K562 (cell line): ENCODE data around the gene RAI1. TPM values are rescaled to one million over a fixed set of nuclear protein-coding genes. Genes with fewer than 3 reads are reported as not detected.
A peak's percentile ranks its signal among the peaks of the same experiment; 100 is the strongest.

Experiments
- ATAC-seq: fragments of 200-7000 bp; cut with Tn5 transposase; 3 replicates; pipeline ENCODE4 v1.9.1; 2020; ENCODE audit warnings: moderate library complexity
- BruUV-seq: library from RNA; stranded (reverse); fragments of 400-500 nt; replicated peaks from 2 replicates; lab custom pipeline; 2021; lab: Mats Ljungman, UMichigan
- CTCF ChIA-PET: fragments of 300-600 bp; formaldehyde crosslinking; extraction: SDS; loops from one replicate; lab custom pipeline; 2021; ENCODE audit warnings: low intra/inter-chr PET ratio; lab: Yijun Ruan, JAX
- POLR2A ChIA-PET: fragments of 300-600, 350-650 bp; sonication (Branson Sonifier 250); formaldehyde crosslinking; extraction: SDS; loops from one replicate; lab custom pipeline; 2021; ENCODE audit warnings: antibody characterized with exemption, inconsistent platforms; lab: Yijun Ruan, JAX
- DNase-seq, 4 experiments: peaks; one replicate each; pipeline versions ENCODE4 v3.0.0 to v3.0.0-alpha.2; 2011 to 2018; ENCODE audit warnings: low spot score in 3 of 4, mixed read lengths in 3 of 4; ENCODE audit errors: extremely low read depth in 1 of 4
- FAIRE-seq: peaks from 2 replicates; lab custom pipeline; 2011; peaks lifted over from hg19 to GRCh38; lab: Jason Lieb, UNC
- H2AFZ ChIP-seq: 2 replicates; pipeline ENCODE4 v1.6.0; 2011; ENCODE audit warnings: low read depth, low read length, control low read depth, inconsistent platforms
- H3K27ac ChIP-seq: fragments of 200-600 bp; 3 replicates; pipeline ENCODE4 v1.8.0; 2011; ENCODE audit warnings: low read depth, mild to moderate bottlenecking, control low read depth, inconsistent platforms, low read length, moderate library complexity, mixed read lengths; ENCODE audit errors: extremely low read depth
- H3K27me3 ChIP-seq, 2 experiments: fragments of 300-600 bp in 1 of 2; 2 replicates in 1 of 2; 3 replicates in 1 of 2; pipeline versions ENCODE4 v1.6.0 to v1.8.0; 2011; ENCODE audit warnings: inconsistent platforms in 2 of 2, low read length in 2 of 2, mild to moderate bottlenecking in 1 of 2, mixed read lengths in 1 of 2, moderate library complexity in 1 of 2; ENCODE audit not compliant: control insufficient read depth in 2 of 2, insufficient read depth in 2 of 2
- H3K36me3 ChIP-seq: fragments of 300-600 bp; 3 replicates; pipeline ENCODE4 v1.8.0; 2011; ENCODE audit warnings: mild to moderate bottlenecking, low read length, inconsistent platforms; ENCODE audit not compliant: control insufficient read depth, insufficient read depth
- H3K4me1 ChIP-seq, 2 experiments: fragments of 200-600 bp in 1 of 2; replicated peaks in 1 of 2; 2 replicates in 1 of 2; 3 replicates in 1 of 2; pipeline versions ENCODE4 v1.5.1 to v1.8.0; 2011; ENCODE audit warnings: inconsistent platforms in 2 of 2, low read length in 2 of 2, mild to moderate bottlenecking in 1 of 2, mixed read lengths in 1 of 2, moderate library complexity in 1 of 2; ENCODE audit not compliant: control insufficient read depth in 2 of 2, insufficient read depth in 2 of 2
- H3K4me2 ChIP-seq: 2 replicates; pipeline ENCODE4 v1.6.1; 2011; ENCODE audit warnings: low read length, control low read depth, inconsistent platforms, mixed read lengths; ENCODE audit not compliant: insufficient read depth
- H3K4me3 ChIP-seq: fragments of 200-600 bp; sonication (generic), shearing (Covaris generic); 2 replicates; pipeline ENCODE4 v1.5.1; 2016; ENCODE audit warnings: control low read depth, inconsistent platforms
- H3K79me2 ChIP-seq: fragments of 200-600 bp; 3 replicates; pipeline ENCODE4 v1.8.0; 2011; ENCODE audit warnings: low read length, inconsistent platforms; ENCODE audit not compliant: control insufficient read depth, insufficient read depth
- H3K9ac ChIP-seq, 2 experiments: 2 replicates each; pipeline versions ENCODE4 v1.6.0 to v1.6.1; 2011; ENCODE audit warnings: low read depth in 2 of 2, low read length in 2 of 2, control low read depth in 1 of 2, inconsistent platforms in 1 of 2, mild to moderate bottlenecking in 1 of 2, mixed read lengths in 1 of 2; ENCODE audit not compliant: insufficient read depth in 1 of 2
- H3K9me1 ChIP-seq: one replicate; pipeline ENCODE4 v1.6.0; 2011; ENCODE audit warnings: inconsistent platforms, mild to moderate bottlenecking, low read length, moderate library complexity; ENCODE audit not compliant: control insufficient read depth, insufficient read depth
- H3K9me3 ChIP-seq: replicated peaks from 2 replicates; pipeline ENCODE4 v1.5.1; 2011; ENCODE audit warnings: low read depth, low read length, inconsistent platforms; ENCODE audit not compliant: control insufficient read depth, insufficient read depth
- H4K20me1 ChIP-seq: replicated peaks from 2 replicates; pipeline ENCODE4 v1.6.1; 2011; ENCODE audit warnings: low read length, inconsistent platforms, mixed read lengths; ENCODE audit not compliant: control insufficient read depth, insufficient read depth
- CHCHD3 ChIP-seq: fragments of 250-450 bp; sonication (Bioruptor Pico); IDR thresholded peaks from 2 replicates; pipeline ENCODE4 v2.1.2; 2022; ENCODE audit warnings: mild to moderate bottlenecking
- GABPA ChIP-seq: fragments of 200-800 bp; sonication (Bioruptor generic); conservative IDR thresholded peaks from 2 replicates; pipeline ENCODE4 v1.6.1; 2016; ENCODE audit warnings: low read depth, missing genetic modification characterization, missing compliant biosample characterization
- KDM4B ChIP-seq, 2 experiments: fragments of 450-650 bp in 1 of 2; sonication (generic) in 1 of 2; IDR thresholded peaks; 2 replicates each; pipeline ENCODE4 v1.6.1; 2016 to 2017; ENCODE audit warnings: borderline replicate concordance in 2 of 2, antibody characterized with exemption in 1 of 2, low read depth in 1 of 2, mild to moderate bottlenecking in 1 of 2
- LEF1 ChIP-seq: fragments of 450-650 bp; IDR thresholded peaks from 2 replicates; pipeline ENCODE4 v1.6.1; 2016; ENCODE audit warnings: mild to moderate bottlenecking
- MAFK ChIP-seq: IDR thresholded peaks from 2 replicates; pipeline ENCODE4 v1.6.1; 2011; ENCODE audit warnings: low read length, improper control_type of control experiment
- MBD1 ChIP-seq: fragments of 250-450 bp; sonication (Bioruptor Pico); IDR thresholded peaks from 2 replicates; pipeline ENCODE4 v1.8.0; 2022; ENCODE audit warnings: inconsistent platforms
- RBM14 ChIP-seq: fragments of 200-400 bp; formaldehyde crosslinking; IDR thresholded peaks from 2 replicates; pipeline ENCODE4 v1.6.1; 2018; ENCODE audit warnings: low read depth, mild to moderate bottlenecking, low read length, moderate library complexity, borderline replicate concordance; ENCODE audit not compliant: insufficient read depth
- RCOR1 ChIP-seq, 2 experiments: IDR thresholded peaks; 2 replicates each; pipeline ENCODE4 v1.6.1; 2012; ENCODE audit warnings: low read depth in 2 of 2, low read length in 2 of 2, borderline replicate concordance in 1 of 2, improper control_type of control experiment in 1 of 2
- SIN3A ChIP-seq, 2 experiments: fragments of 150-350 bp in 1 of 2; IDR thresholded peaks; 2 replicates each; pipeline ENCODE4 v1.6.1; 2011 to 2016; ENCODE audit warnings: borderline replicate concordance in 2 of 2, low read depth in 2 of 2, low read length in 2 of 2, mild to moderate bottlenecking in 2 of 2, moderate library complexity in 2 of 2; ENCODE audit not compliant: control insufficient read depth in 1 of 2
- ZNF146 ChIP-seq: IDR thresholded peaks from one replicate; pipeline ENCODE4 v1.6.1; 2018; ENCODE audit warnings: missing compliant biosample characterization; ENCODE audit not compliant: unreplicated experiment
- ZNF224 ChIP-seq: sonication (generic); formaldehyde crosslinking; IDR thresholded peaks from 2 replicates; pipeline ENCODE4 v1.8.0; 2022; ENCODE audit warnings: mild to moderate bottlenecking, missing genetic modification reagents
- ZNF551 ChIP-seq: fragments of 250-450 bp; sonication (Bioruptor Pico); IDR thresholded peaks from 2 replicates; pipeline ENCODE4 v1.5.0; 2021; ENCODE audit warnings: mild to moderate bottlenecking, moderate library complexity
- WGBS: fragments of 100-300 bp; shearing (Covaris generic); methylation state at CpG from one replicate; pipeline ENCODE4 v1.1.6; 2016; ENCODE audit warnings: low coverage, mixed read lengths; ENCODE audit not compliant: insufficient coverage; ENCODE audit errors: missing lambda C conversion rate; 5-methylcytosine and 5-hydroxymethylcytosine counted together
- in situ Hi-C: fragments of 300-500 bp; cut with MboI; formaldehyde crosslinking; loops from 4 replicates; pipeline ENCODE4 v1.15.0; 2018; ENCODE audit warnings: inconsistent platforms, mixed read lengths
- intact Hi-C: fragments of 100-400 bp; cut with micrococcal nuclease; formaldehyde crosslinking; loops from 2 replicates; pipeline ENCODE4 v1.14.2; 2022
- polyA plus RNA-seq, 8 experiments: library from polyadenylated mRNA; depleted of rRNA in 4 of 8; stranded (reverse) in 5 of 8; unstranded in 3 of 8; fragments of >200 nt; fragmentation: Nextera tagmentation in 2 of 8; fragmentation: Illumina TruSeq in 1 of 8; extraction: Ambion mirVana in 2 of 8; extraction: Trizol in 1 of 8; gene quantifications; 2 replicates each; pipeline versions ENCODE4 v1.2.1 to v1.2.3, GENCODE V29; 2011 to 2014; ENCODE audit warnings: inconsistent platforms in 1 of 8, missing spikeins in 1 of 8
- total RNA-seq, 7 experiments: library from RNA; depleted of rRNA in 6 of 7; stranded (reverse); fragments of >200 nt in 6 of 7; fragmentation: Illumina TruSeq in 2 of 7; extraction: Trizol in 2 of 7; gene quantifications; 2 replicates each; pipeline versions ENCODE4 v1.2.1 to v1.2.3, GENCODE V29; 2011 to 2021; ENCODE audit warnings: low replicate concordance in 1 of 7
- TF ChIP-seq, protein P1 (sequence below): fragments of 450-650 bp; formaldehyde crosslinking; IDR thresholded peaks from 2 replicates; pipeline ENCODE4 v1.4.0; 2022; ENCODE audit warnings: missing genetic modification characterization
- TF ChIP-seq, protein P2 (sequence below): fragments of 250-450 bp; sonication (Bioruptor Pico); IDR thresholded peaks from 2 replicates; pipeline ENCODE4 v1.8.0; 2021; ENCODE audit warnings: moderate library complexity, mild to moderate bottlenecking, inconsistent platforms

The RAI1 gene
- total and polyA plus RNA-seq, 9 of the 15 experiments (the other 6 are each of a cell fraction or from before 2014, with no cell fraction given) = 0.68 to 19.9 (median 5.5) TPM

GRCh38 chr17:17666111-17666714, 15.0 kb upstream of the RAI1 start:
- TF ChIP-seq GABPA (tag) (no peak), ZNF551 (CRISPR knock-in tag) (no peak), RCOR1 (IDR thresholded peaks at IDR 0.05; ENCODE audit: borderline replicate concordance in 1 of 2, low read depth in 2 of 2, low read length in 2 of 2) (no peak), CHCHD3 (CRISPR knock-in tag) (no peak), MAFK (no peak), LEF1 (no peak), MBD1 (no peak), ZNF224 (CRISPR knock-in tag) (no peak), RBM14 (no peak), ZNF146 (CRISPR knock-in tag) (no peak), SIN3A (IDR thresholded peaks at IDR 0.05; ENCODE audit: borderline replicate concordance in 2 of 2, control insufficient read depth in 1 of 2, low read depth in 2 of 2, low read length in 2 of 2) (no peak), KDM4B (IDR thresholded peaks at IDR 0.05; ENCODE audit: borderline replicate concordance in 2 of 2, low read depth in 1 of 2) (no peak)
- TF ChIP-seq, protein P1, sequence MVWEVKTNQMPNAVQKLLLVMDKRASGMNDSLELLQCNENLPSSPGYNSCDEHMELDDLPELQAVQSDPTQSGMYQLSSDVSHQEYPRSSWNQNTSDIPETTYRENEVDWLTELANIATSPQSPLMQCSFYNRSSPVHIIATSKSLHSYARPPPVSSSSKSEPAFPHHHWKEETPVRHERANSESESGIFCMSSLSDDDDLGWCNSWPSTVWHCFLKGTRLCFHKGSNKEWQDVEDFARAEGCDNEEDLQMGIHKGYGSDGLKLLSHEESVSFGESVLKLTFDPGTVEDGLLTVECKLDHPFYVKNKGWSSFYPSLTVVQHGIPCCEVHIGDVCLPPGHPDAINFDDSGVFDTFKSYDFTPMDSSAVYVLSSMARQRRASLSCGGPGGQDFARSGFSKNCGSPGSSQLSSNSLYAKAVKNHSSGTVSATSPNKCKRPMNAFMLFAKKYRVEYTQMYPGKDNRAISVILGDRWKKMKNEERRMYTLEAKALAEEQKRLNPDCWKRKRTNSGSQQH = no peak
- TF ChIP-seq, protein P2, sequence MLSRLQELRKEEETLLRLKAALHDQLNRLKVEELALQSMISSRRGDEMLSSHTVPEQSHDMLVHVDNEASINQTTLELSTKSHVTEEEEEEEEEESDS (CRISPR knock-in tag) = no peak
- CTCF ChIA-PET = no interaction called here
- Histone ChIP-seq H3K27ac (no peak overlapping the region), H3K9me1 (no peaks in the 10 kb centered on the region), H3K36me3 (no peaks in the 10 kb centered on the region), H3K79me2 (no peaks in the 10 kb centered on the region), H3K9ac (peak overlapping the region in 1 of 2 experiments; percentile 43; a peak in 1 of 4 replicates), H4K20me1 (no peaks in the 10 kb centered on the region), H3K9me3 (no peaks in the 10 kb centered on the region), H3K4me3 (no peak overlapping the region), H3K4me1 (peaks cover 9 to 28% of the 10 kb centered on the region in 2 experiments; a peak in 4 of 5 replicates), H3K27me3 (0 out of 5 replicates have a peak, but pooled peaks cover 0 to 1% of the 10 kb centered on the region in 2 experiments), H2AFZ (no peak overlapping the region), H3K4me2 (no peak overlapping the region)
- WGBS = 10% methylated on average over 10 of the region's 13 CpGs
- in situ Hi-C loops = no loop called here
- no peak for DNase-seq
- peak; percentile 16; the same call in 1 of the 3 replicates for ATAC-seq
- intact Hi-C loops = no loop called here
- no TSS peak for BruUV-seq
- POLR2A ChIA-PET = interaction anchor here (0.8 kb wide), 1 partner anchor 9 kb away, joined by 6 read pairs; no protein-coding TSS in a partner anchor
- no peak for FAIRE-seq
